Measurements from ENCODE around the gene CREB3L2. TPM values are rescaled to one million over a fixed set of nuclear protein-coding genes. Genes with fewer than 3 reads are reported as not detected.

CREB3L2 gene
- total and polyA plus RNA-seq, 2 of the 13 experiments (the other 11 are each of a cell fraction or from before 2014, with no cell fraction given): 22.1 to 41.1 TPM

DNA sequence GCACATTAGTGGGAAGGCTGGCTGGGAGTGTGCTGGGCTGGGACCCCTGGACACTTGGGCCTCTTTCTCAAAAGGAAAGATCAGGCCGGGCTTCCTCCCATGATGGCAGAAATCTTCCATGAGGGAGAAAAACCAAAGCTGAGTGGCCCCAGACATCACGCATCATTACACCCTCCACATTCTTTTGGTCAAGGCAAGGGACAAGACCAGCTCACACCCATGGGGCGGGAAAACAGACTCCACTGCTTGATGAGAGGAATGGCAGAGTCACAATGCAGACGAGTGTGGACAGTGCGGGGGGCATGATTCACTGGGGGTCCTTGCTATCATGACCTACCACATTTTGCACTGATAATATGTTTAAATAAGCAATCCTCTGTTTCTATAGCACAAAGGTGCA lies 73.3 kb downstream of the CREB3L2 start:
- no peak for ATAC-seq
- POLR2A ChIA-PET: no interaction called here
- H3K4me2 ChIP-seq (ENCODE audit: low read depth, low read length): no peak overlapping the region
- no peak for FAIRE-seq
- H3K9me3 ChIP-seq (ENCODE audit: low read length): no peaks in the 10 kb centered on the region
- BruUV-seq (replicated peaks): no TSS peak
- peaks cover 14% of the 10 kb centered on the region; the same call in 1 of the 2 replicates for H4K20me1 ChIP-seq (ENCODE audit: insufficient read depth, low read length)
- H3K9ac ChIP-seq (ENCODE audit: insufficient read depth, low read depth, low read length): no peak overlapping the region
- no peaks in the 10 kb centered on the region for H3K27me3 ChIP-seq (ENCODE audit: control insufficient read depth in 1 of 2, insufficient read depth in 2 of 2, low read length in 2 of 2)
- no peak overlapping the region for H3K27ac ChIP-seq (ENCODE audit: extremely low read length, insufficient read depth, low read length)
- peaks cover 16 to 55% of the 10 kb centered on the region in 2 experiments for H3K36me3 ChIP-seq (replicated peaks in 1 of 2; ENCODE audit: control insufficient read depth in 1 of 2, insufficient read depth in 2 of 2, low read length in 2 of 2)
- intact Hi-C loops (cut with micrococcal nuclease; ENCODE audit: unreplicated experiment) (no loop called here), in situ Hi-C loops (cut with HindIII; ENCODE audit: extremely low pct_ligation_motif_present, low pct_unique_long_range_greater_than_20kb) (no loop called here)
- 97% methylated on average over 5 of the region's 5 CpGs for WGBS (ENCODE audit: low lambda C conversion rate)
- peaks cover 80% of the 10 kb centered on the region for H3K79me2 ChIP-seq (ENCODE audit: insufficient read depth, low read length)
- peaks cover 38% of the 10 kb centered on the region for H3K4me1 ChIP-seq (ENCODE audit: insufficient read depth, low read length)
- CTCF ChIA-PET (ENCODE audit: low intra/inter-chr PET ratio, low total read pairs): no interaction called here
- no peak for DNase-seq (ENCODE audit: low spot score)
- no peak overlapping the region for H3K4me3 ChIP-seq (replicated peaks in 1 of 3; ENCODE audit: insufficient read depth in 1 of 3, low read depth in 2 of 3, low read length in 3 of 3)
- H2AFZ ChIP-seq (ENCODE audit: low read length): no peak overlapping the region
- TF ChIP-seq, protein P1, sequence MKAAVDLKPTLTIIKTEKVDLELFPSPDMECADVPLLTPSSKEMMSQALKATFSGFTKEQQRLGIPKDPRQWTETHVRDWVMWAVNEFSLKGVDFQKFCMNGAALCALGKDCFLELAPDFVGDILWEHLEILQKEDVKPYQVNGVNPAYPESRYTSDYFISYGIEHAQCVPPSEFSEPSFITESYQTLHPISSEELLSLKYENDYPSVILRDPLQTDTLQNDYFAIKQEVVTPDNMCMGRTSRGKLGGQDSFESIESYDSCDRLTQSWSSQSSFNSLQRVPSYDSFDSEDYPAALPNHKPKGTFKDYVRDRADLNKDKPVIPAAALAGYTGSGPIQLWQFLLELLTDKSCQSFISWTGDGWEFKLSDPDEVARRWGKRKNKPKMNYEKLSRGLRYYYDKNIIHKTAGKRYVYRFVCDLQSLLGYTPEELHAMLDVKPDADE (CRISPR knock-in tag; IDR thresholded peaks at IDR 0.05): no peak
- TF ChIP-seq, protein P2, sequence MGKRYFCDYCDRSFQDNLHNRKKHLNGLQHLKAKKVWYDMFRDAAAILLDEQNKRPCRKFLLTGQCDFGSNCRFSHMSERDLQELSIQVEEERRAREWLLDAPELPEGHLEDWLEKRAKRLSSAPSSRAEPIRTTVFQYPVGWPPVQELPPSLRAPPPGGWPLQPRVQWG (CRISPR knock-in tag; IDR thresholded peaks at IDR 0.05; ENCODE audit: borderline replicate concordance, low read depth): no peak
- TF ChIP-seq, protein P3, sequence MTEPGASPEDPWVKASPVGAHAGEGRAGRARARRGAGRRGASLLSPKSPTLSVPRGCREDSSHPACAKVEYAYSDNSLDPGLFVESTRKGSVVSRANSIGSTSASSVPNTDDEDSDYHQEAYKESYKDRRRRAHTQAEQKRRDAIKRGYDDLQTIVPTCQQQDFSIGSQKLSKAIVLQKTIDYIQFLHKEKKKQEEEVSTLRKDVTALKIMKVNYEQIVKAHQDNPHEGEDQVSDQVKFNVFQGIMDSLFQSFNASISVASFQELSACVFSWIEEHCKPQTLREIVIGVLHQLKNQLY (CRISPR knock-in tag; IDR thresholded peaks at IDR 0.05): no peak
- TF ChIP-seq SRSF9 (IDR thresholded peaks at IDR 0.05; ENCODE audit: borderline replicate concordance, insufficient read depth, low read depth, low read length, poor library complexity, severe bottlenecking) (no peak), HNRNPL (IDR thresholded peaks at IDR 0.05; ENCODE audit: low read depth, low read length) (no peak), GZF1 (CRISPR knock-in tag; IDR thresholded peaks at IDR 0.05) (no peak), ZNF501 (CRISPR knock-in tag; IDR thresholded peaks at IDR 0.05) (no peak), HOXD1 (CRISPR knock-in tag; IDR thresholded peaks at IDR 0.05) (no peak), ZNF572 (CRISPR knock-in tag; IDR thresholded peaks at IDR 0.05) (no peak), LCORL (IDR thresholded peaks at IDR 0.05) (no peak), LCORL (CRISPR knock-in tag; IDR thresholded peaks at IDR 0.05) (no peak), ZNF557 (CRISPR knock-in tag; IDR thresholded peaks at IDR 0.05) (no peak), JARID2 (CRISPR knock-in tag; IDR thresholded peaks at IDR 0.05; ENCODE audit: insufficient replicate concordance) (no peak), ZNF124 (CRISPR knock-in tag; IDR thresholded peaks at IDR 0.05) (no peak), ZBTB7A (CRISPR knock-in tag; IDR thresholded peaks at IDR 0.05) (no peak), MED8 (CRISPR knock-in tag; IDR thresholded peaks at IDR 0.05; ENCODE audit: insufficient replicate concordance) (no peak)
- TF ChIP-seq, protein P4, sequence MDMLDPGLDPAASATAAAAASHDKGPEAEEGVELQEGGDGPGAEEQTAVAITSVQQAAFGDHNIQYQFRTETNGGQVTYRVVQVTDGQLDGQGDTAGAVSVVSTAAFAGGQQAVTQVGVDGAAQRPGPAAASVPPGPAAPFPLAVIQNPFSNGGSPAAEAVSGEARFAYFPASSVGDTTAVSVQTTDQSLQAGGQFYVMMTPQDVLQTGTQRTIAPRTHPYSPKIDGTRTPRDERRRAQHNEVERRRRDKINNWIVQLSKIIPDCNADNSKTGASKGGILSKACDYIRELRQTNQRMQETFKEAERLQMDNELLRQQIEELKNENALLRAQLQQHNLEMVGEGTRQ (IDR thresholded peaks at IDR 0.05; ENCODE audit: low read depth, low read length): no peak
- TF ChIP-seq, protein P4 (CRISPR knock-in tag; IDR thresholded peaks at IDR 0.05; ENCODE audit: borderline replicate concordance): no peak
- TF ChIP-seq, protein P5, sequence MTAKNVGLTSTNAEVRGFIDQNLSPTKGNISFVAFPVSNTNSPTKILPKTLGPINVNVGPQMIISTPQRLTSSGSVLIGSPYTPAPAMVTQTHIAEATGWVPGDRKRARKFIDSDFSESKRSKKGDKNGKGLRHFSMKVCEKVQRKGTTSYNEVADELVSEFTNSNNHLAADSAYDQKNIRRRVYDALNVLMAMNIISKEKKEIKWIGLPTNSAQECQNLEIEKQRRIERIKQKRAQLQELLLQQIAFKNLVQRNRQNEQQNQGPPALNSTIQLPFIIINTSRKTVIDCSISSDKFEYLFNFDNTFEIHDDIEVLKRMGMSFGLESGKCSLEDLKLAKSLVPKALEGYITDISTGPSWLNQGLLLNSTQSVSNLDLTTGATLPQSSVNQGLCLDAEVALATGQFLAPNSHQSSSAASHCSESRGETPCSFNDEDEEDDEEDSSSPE (CRISPR knock-in tag; IDR thresholded peaks at IDR 0.05): no peak
